ENCODE results near the gene PARD3B. TPM values are rescaled to one million over a fixed set of nuclear protein-coding genes. Genes with fewer than 3 reads are reported as not detected.

PARD3B gene
- total RNA-seq, 1 experiment from 2014 or later, result 6.4 TPM

DNA sequence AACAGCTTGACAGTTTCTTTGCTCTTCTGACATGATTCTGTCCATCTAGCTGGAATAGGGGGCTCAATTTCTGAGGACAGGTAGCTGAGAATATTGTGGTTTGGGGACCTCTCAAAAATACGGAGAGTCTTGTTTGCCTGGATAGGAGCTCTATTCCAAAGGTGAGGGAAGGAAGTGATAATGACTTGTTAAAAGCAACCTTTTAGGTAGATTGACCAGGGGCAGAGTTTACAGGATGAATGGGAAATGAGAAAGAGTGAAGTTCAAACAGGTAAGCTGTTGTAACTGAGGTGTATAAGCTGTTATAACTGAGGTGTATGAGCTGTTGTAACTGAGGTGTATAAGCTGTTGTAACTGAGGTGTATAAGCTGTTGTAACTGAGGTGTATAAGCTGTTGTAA is 25.1 kb downstream of the PARD3B start:
- Histone ChIP-seq H3K27ac (ENCODE audit: insufficient read length, low read depth, low read length) (no peak overlapping the region), H3K4me1 (ENCODE audit: insufficient read depth, low read length) (no peaks in the 10 kb centered on the region), H3K23ac (ENCODE audit: insufficient read length, low read depth, low read length) (no peak overlapping the region), H2BK12ac (ENCODE audit: insufficient read length, low read depth, low read length) (no peak overlapping the region), H4K5ac (ENCODE audit: insufficient read length, low read depth, low read length) (no peak overlapping the region), H3K9me3 (ENCODE audit: control insufficient read depth, low read depth, low read length) (no peaks in the 10 kb centered on the region), H4K91ac (ENCODE audit: insufficient read length, low read depth, low read length) (no peak overlapping the region), H2BK5ac (ENCODE audit: insufficient read length, low read length) (no peak overlapping the region), H2BK20ac (ENCODE audit: low read depth, low read length, poor library complexity, severe bottlenecking) (no peak overlapping the region), H3K79me2 (ENCODE audit: insufficient read depth, low read length) (no peaks in the 10 kb centered on the region), H3K4ac (ENCODE audit: low read depth, low read length) (no peak overlapping the region), H3K18ac (ENCODE audit: insufficient read length, low read depth, low read length) (no peak overlapping the region), H3K56ac (ENCODE audit: insufficient read length, low read depth, low read length) (no peak overlapping the region), H4K20me1 (ENCODE audit: control insufficient read depth, insufficient read depth, insufficient read length) (no peaks in the 10 kb centered on the region), H3K27me3 (ENCODE audit: insufficient read depth, low read length) (no peaks in the 10 kb centered on the region), H2AK5ac (ENCODE audit: insufficient read length, low read length) (no peak overlapping the region), H2BK120ac (ENCODE audit: low read depth, low read length, poor library complexity, severe bottlenecking) (no peak overlapping the region), H2BK15ac (ENCODE audit: low read depth, low read length) (no peak overlapping the region), H2AFZ (ENCODE audit: low read length) (no peak overlapping the region), H4K8ac (replicated peaks; ENCODE audit: insufficient read length, low read depth, low read length) (no peak overlapping the region), H3T11ph (ENCODE audit: low read length) (no peak overlapping the region), H3K23me2 (ENCODE audit: insufficient read length, low read depth, low read length, poor library complexity, severe bottlenecking) (no peaks in the 10 kb centered on the region), H3K4me2 (ENCODE audit: insufficient read depth, insufficient read length, low read length) (no peak overlapping the region), H3K14ac (ENCODE audit: insufficient read depth, low read length) (no peak overlapping the region), H3K79me1 (ENCODE audit: insufficient read depth, low read depth, low read length, poor library complexity, severe bottlenecking) (no peaks in the 10 kb centered on the region), H3K9ac (ENCODE audit: extremely low read depth, insufficient read length, low read length) (no peak overlapping the region)
- Mint-ChIP-seq H3K4me3 (no peak overlapping the region), H3K9me3 (no peaks in the 10 kb centered on the region), H3K4me1 (peaks cover 5% of the 10 kb centered on the region in 2 experiments; a peak in 3 of 4 replicates), H3K27me3 (ENCODE audit: low read depth) (no peaks in the 10 kb centered on the region; the same call in 1 of the 2 replicates), H3K36me3 (ENCODE audit: insufficient read depth in 1 of 3, low read depth in 3 of 3) (no peaks in the 10 kb centered on the region), H3K27ac (no peak overlapping the region)
- no peak for DNase-seq
- no peak for TF ChIP-seq CTCF (conservative IDR thresholded peaks at IDR 0.05)
- WGBS (ENCODE audit: extremely low coverage, insufficient read length, low lambda C conversion rate), result no CpG with 5 or more reads among the region's 1 CpG

Data from H9 (cell line).